MM.1S (cell line): ENCODE measurements around the gene COL11A1.

Experiments used
- EZH2 ChIP-seq: fragments of 300-600 bp; sonication (generic); optimal IDR thresholded peaks from 2 replicates; pipeline ENCODE3; 2017; ENCODE audit warnings: low read depth, mild to moderate bottlenecking, antibody characterized with exemption, low read length, mixed read lengths
- TF ChIP-seq, protein P1 (sequence below): fragments of 300-600 bp; sonication (generic); IDR thresholded peaks from 2 replicates; pipeline ENCODE4 v1.5.1; 2016; ENCODE audit warnings: antibody characterized with exemption, low read length, mixed read lengths

DNA sequence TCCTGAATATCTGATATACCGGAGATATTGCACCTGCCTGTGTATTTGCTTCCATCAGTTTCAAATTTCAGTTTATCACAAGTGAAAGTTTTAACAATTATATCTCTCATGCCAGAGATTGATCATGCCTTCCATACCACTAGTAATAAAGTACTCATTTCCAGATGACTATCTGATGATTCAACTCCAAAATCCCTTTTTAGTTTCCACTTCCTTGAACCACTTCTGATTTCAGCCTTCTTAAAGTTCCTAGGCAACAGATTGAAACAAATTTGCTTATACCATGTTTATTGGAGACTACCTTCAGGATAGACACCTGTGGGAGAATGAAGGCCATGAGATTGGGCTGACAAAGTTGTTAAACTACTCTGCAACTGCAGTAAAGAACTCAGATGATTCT lies 21.5 kb upstream of the COL11A1 start:
- TF ChIP-seq, protein P1, sequence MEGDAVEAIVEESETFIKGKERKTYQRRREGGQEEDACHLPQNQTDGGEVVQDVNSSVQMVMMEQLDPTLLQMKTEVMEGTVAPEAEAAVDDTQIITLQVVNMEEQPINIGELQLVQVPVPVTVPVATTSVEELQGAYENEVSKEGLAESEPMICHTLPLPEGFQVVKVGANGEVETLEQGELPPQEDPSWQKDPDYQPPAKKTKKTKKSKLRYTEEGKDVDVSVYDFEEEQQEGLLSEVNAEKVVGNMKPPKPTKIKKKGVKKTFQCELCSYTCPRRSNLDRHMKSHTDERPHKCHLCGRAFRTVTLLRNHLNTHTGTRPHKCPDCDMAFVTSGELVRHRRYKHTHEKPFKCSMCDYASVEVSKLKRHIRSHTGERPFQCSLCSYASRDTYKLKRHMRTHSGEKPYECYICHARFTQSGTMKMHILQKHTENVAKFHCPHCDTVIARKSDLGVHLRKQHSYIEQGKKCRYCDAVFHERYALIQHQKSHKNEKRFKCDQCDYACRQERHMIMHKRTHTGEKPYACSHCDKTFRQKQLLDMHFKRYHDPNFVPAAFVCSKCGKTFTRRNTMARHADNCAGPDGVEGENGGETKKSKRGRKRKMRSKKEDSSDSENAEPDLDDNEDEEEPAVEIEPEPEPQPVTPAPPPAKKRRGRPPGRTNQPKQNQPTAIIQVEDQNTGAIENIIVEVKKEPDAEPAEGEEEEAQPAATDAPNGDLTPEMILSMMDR = no peak
- TF ChIP-seq EZH2 = no peak
